Measurements from ENCODE around the gene IL31.

The IL31 gene

DNA sequence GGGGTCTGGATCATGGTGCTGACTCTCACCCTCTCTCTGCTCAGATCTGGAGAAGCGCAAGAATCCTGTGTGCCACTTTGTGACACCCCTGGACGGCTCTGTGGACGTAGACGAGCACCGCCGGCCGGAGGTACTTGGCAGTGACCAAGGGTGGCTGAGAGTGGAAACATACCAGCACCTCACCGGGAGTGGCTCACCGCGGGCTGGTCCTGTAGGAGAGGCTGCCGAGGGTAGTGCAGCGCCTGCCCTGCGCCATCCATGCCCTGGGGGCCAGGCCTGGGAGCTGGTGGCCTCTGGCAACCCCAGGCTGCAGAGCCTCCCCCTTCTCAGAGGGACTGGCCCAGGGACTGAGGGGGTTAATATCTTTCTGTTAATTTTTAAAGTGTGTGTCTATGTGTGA lies 46.2 kb downstream of the IL31 start:
- DNase-seq (ENCODE audit: low read depth) = no peak

DNA sequence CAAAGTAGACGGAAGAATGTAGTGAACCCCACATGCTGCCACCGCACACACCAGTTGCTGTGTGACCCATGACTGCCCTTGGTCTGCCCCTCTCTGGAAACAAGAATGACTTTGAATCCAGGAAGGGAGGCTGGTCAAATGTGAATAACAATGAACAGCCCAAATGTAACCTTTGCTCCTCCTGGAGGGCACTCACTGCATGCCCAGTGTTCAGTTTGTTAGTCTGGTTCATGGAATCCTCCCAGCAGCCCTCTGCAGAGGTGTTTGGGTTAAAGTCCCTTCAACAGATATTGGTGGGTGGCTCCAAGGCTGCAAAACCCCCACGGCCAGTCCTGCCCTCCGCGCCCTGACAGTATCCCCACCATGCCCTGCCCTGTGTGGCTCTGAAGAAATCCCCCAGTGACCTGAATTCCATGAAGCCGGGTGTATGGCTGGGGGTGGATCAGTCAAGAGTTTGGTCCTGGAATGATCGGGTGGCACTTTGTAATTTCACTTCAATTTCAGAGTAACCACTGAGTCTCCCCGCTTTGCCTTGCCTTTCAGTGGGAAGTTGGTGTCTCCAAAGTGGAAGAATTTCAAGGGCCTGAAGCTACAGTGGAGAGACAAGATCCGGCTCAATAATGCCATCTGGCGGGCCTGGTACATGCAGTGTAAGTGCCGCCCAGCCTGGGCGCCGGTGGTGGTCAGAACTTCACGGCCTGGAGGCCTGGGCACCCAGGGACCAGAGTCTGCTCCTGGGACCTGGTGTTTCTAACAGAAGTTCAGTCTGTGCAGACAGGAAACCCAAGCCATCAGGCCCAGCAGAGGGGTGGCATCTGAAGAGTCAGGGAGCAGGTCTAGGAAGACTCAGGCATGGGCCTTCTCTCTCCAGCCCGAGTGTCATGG lies 47.1 kb downstream of the IL31 start:
- no peak for DNase-seq (ENCODE audit: low read depth)

GRCh38 chr12:122126342-122126635 lies 47.7 kb downstream of the IL31 start:
- no peak for DNase-seq (ENCODE audit: low read depth)

GRCh38 chr12:122125452-122126341 lies 48.3 kb downstream of the IL31 start:
- DNase-seq (ENCODE audit: low read depth) = no peak

- DNase-seq (ENCODE audit: low read depth) = no peak
Observed at GRCh38 chr12:122124370-122124769, 49.7 kb downstream of the IL31 start.

- DNase-seq (ENCODE audit: low read depth) = no peak
Observed at GRCh38 chr12:122123761-122124145, 50.3 kb downstream of the IL31 start.

DNA sequence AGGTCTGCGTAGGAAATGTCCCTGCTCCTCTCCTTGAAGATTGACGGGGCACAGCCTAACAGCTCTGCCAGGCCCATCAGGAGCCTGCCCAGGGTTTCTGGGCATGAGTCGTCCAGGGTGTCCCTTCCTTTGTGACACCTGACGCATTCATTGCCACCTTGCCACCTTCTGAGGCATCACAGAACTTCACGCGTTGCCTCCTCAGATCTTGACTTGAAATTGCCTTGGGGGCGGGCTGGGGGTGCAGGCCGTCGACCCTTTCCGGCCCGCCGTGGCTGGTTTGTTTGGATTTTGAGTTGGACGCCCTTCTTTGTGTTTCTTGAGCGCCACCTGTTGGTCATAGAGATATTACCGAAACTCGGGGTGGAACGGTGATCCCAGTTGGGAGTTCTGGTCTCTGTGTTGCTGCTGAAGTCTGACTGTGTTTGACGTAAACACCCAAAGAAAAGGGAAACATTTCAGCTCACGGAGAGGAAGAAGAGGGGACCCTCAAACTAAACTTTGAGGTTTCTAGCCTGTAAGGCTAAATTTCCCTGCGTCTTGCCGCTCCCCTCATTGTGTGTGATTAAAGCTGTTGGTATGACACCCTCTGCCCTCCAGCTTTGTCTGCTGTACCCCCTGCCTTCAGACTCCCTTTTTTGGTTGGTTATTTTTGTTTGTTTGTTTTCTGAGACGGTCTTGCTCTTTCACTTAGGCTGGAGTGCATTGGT lies 50.8 kb downstream of the IL31 start:
- DNase-seq (ENCODE audit: low read depth) = peak; percentile 57

Measured in activated gamma-delta T cell treated with anti-CD3 and anti-CD28 coated beads, Interleukin-2, amount 50 U/mL, for 16 hours (primary cell).